GM13977 (cell line): ENCODE data around the gene MSANTD1.

ENCODE experiments used
- DNase-seq: peaks from one replicate; pipeline ENCODE4 v3.0.0; 2012; ENCODE audit warnings: low spot score
- in situ Hi-C: fragments of 300-500 bp; cut with MboI; formaldehyde crosslinking; loops from one replicate; pipeline ENCODE4 v1.12.0; 2022; ENCODE audit warnings: low sequenced_read_pairs, low pct_unique_long_range_greater_than_20kb, mixed read lengths, inconsistent platforms; ENCODE audit not compliant: unreplicated experiment
- TF ChIP-seq, protein P1 (sequence below): IDR thresholded peaks from 2 replicates; pipeline ENCODE4 v1.5.1; 2012; ENCODE audit warnings: mild to moderate bottlenecking, control low read depth; ENCODE audit not compliant: insufficient read depth; ENCODE audit errors: extremely low read depth, missing control alignments

Gene MSANTD1

DNA sequence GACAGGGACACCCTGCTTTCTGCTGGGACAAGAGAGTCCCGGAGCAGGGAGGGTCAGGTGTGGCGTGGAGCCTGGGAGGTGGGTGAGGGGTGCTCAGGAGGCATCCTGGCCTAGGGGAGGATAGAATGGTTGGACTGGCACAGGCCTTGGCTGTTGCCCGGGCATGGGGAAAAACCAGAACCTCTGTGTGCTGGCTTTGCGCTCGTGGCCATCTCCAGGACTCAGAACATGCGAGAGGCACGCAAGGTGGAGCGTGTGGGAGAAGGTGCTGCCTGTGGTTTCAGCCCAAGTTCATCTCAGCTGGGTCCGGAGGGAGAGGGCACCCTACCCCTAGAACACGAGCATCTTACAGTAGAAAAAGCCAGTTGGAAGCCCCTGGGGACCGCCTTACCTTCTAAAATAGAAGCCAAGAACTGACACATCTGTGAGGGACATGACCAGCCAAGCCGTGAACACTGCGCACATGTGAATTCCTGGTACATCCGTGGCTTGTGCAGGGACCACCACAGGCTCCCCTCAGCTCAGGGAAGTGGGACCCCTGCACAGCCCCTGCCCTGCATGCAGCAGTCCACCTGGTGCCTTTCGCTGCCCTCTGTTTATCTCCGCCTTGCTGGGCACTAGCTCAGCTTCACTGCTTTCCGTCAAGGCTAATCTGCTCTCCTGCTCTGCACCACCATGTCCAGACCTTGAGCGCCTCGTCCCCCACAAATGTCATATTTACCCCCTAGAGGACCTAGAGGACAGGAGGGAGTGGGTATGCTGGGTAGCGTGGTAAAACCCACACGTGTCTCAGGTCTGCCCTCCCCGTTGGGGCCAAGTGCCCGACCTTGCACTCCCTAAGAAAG, 13.5 kb downstream of the MSANTD1 start:
- TF ChIP-seq, protein P1, sequence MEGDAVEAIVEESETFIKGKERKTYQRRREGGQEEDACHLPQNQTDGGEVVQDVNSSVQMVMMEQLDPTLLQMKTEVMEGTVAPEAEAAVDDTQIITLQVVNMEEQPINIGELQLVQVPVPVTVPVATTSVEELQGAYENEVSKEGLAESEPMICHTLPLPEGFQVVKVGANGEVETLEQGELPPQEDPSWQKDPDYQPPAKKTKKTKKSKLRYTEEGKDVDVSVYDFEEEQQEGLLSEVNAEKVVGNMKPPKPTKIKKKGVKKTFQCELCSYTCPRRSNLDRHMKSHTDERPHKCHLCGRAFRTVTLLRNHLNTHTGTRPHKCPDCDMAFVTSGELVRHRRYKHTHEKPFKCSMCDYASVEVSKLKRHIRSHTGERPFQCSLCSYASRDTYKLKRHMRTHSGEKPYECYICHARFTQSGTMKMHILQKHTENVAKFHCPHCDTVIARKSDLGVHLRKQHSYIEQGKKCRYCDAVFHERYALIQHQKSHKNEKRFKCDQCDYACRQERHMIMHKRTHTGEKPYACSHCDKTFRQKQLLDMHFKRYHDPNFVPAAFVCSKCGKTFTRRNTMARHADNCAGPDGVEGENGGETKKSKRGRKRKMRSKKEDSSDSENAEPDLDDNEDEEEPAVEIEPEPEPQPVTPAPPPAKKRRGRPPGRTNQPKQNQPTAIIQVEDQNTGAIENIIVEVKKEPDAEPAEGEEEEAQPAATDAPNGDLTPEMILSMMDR, result no peak
- in situ Hi-C loops, result no loop called here
- DNase-seq, result no peak

DNA sequence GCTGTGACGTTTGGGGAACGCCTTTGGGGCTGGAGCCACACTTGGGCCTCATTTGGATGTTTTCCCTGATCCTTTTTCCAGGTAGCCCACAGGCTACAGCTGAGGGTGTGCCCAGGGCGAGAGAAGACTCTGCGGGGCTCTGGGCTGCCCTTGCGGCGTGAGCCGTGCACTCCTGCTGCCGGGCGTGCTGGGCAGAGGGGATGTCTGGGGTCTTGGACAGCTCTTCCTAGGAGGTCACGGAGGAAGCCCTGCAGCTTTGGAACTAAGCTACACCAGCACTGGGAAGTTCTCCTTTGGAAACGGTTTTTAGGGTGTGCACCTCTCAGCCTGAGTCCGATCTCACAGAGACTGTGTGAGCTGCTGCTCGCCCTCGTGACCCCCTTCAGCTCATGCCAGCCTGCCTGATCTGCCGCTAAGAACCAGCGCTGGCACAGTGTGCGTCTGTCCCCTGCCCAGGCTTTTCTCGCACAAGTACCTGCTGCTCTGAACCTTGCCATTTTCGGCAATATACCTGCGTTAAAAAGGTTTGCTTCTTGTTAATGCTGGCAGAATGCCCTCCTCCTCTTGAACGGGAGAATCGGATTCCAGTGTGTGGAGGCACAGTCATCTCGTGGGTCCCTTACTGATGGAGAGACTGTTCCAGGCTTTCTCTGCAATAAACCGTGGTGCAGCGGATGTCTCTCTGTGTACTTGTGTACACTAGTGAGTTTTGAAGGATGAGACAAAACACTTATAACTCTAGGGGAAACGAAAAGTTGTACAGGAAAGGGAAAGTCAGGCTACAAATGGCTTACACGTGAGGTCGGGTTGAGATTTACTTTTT, 14.3 kb downstream of the MSANTD1 start:
- in situ Hi-C loops, result no loop called here
- DNase-seq, result no peak
- TF ChIP-seq, protein P1, result no peak

DNA sequence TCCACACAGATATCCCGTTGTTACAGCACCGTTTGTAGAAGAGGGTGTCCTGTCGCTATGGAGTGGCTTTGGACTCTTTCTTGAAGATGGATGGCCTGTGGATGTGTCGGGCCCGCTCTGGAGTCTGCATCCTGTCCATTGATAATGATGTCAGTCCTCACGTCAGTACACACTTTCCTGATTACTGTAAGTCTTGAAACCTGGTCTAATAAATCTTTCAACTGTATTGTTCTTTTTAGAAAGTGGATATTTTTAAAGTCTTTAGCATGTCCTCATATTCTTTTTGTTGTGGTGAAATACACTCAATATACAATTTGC, 14.9 kb downstream of the MSANTD1 start:
- DNase-seq, result no peak
- TF ChIP-seq, protein P1, result no peak
- in situ Hi-C loops, result no loop called here

DNA sequence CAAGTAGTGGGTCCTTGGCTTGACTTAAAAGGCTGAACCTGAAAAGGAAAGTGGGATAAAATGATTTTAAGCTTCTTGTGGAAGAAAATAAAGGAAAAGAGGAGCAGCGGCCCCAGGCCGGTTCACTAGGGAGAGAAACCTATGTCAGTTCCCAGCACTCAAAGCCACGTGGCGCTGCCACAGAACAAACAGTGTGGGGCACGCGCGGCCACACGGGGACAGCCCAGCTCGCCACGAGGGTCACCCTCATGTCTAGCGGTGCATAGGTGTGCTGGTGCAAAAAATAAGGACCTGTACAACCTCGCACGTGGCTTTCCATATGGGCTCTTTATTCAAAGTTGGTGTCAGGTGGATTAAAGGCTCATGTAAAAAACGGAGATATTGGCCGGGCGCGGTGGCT, 17.1 kb downstream of the MSANTD1 start:
- in situ Hi-C loops, result no loop called here
- TF ChIP-seq, protein P1, result no peak
- DNase-seq, result no peak

DNA sequence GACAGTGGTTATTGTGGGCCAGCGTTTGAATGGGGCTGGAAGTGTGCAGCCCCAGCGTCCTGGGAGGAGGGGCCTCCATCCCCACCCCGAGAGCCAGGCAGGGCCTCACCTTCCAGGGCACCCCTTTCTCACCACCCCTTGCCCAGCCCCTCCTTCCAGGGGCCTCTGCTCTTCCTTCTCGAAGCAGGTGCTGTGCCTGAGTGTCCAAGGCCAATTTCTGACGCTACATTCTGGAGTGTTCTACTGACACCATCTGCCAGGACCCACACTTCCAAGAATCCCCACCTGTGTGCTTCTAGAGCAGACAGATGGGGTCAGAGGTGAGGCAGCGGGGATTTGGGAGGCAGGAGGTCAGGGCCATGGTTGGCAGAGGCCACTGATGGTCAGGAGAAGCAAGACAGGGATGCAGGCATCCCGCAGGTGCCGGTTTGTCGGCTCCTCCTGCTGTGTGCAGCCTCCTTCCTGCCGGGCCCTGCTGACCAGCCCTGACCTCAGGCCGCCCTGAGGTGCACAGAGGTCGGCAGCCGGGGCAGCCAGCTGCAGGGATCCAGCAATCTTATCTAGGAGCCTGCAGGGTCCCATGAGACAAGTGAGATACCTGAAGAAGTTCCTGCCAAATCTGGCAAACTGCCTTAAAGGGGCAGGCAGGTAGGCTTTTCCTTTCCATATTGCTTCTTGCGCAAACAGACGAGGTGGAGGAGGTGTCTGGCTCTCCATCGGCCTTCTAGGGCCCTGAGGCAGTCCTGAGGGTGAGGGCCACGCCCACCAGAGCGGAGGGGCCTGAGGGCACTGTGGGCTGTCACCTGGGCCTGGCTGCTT, 18.8 kb downstream of the MSANTD1 start:
- in situ Hi-C loops, result no loop called here

More for the DNA sequence above, 18.8 kb downstream of the MSANTD1 start:
- TF ChIP-seq, protein P1, result no peak
- DNase-seq, result peak; percentile 9
